SK-N-SH (cell line): ENCODE data around the gene KLHDC8A. TPM values are rescaled to one million over a fixed set of nuclear protein-coding genes. Genes with fewer than 3 reads are reported as not detected.

ENCODE experiments used
- CTCF ChIA-PET: fragments of 300-600, 350-600 bp; formaldehyde crosslinking; extraction: SDS; loops from one replicate; lab custom pipeline; 2021; lab: Yijun Ruan, JAX
- POLR2A ChIA-PET: fragments of 350-600 bp; sonication (Branson Sonifier 250); formaldehyde crosslinking; extraction: SDS; loops from one replicate; lab custom pipeline; 2020; ENCODE audit warnings: antibody characterized with exemption, inconsistent platforms; lab: Yijun Ruan, JAX
- DNase-seq: peaks from one replicate; pipeline ENCODE4 v3.0.0; 2012
- H2AFZ ChIP-seq: fragments of 200-600 bp; sonication (generic); 2 replicates; pipeline ENCODE4 v1.8.1; 2016; ENCODE audit warnings: antibody characterized with exemption, mild to moderate bottlenecking, low read depth
- H3F3A ChIP-seq: fragments of 200-600 bp; sonication (generic); replicated peaks from 2 replicates; pipeline ENCODE3; 2016; ENCODE audit warnings: antibody characterized with exemption, mild to moderate bottlenecking; ENCODE audit not compliant: insufficient read depth
- H3K27ac ChIP-seq, 2 experiments: fragments of 200-500 bp in 1 of 2; fragments of 200-600 bp in 1 of 2; sonication (Bioruptor generic) in 1 of 2; sonication (generic), shearing (Covaris generic) in 1 of 2; 2 replicates each; pipeline versions ENCODE4 v1.5.1 to v1.6.1; 2014 to 2016; ENCODE audit warnings: low read depth in 2 of 2, inconsistent platforms in 1 of 2, low read length in 1 of 2, mild to moderate bottlenecking in 1 of 2, mixed read lengths in 1 of 2
- H3K27me3 ChIP-seq: fragments of 200-600 bp; sonication (generic), shearing (Covaris generic); 2 replicates; pipeline ENCODE4 v1.6.1; 2016; ENCODE audit warnings: mixed run types; ENCODE audit not compliant: insufficient read depth
- H3K36me3 ChIP-seq, 2 experiments: fragments of 200-500 bp in 1 of 2; fragments of 200-600 bp in 1 of 2; sonication (Bioruptor generic) in 1 of 2; sonication (generic) in 1 of 2; replicated peaks in 1 of 2; 2 replicates each; pipeline versions ENCODE3 to v1.5.1; 2014 to 2016; ENCODE audit warnings: low read length in 1 of 2, mild to moderate bottlenecking in 1 of 2; ENCODE audit not compliant: insufficient read depth in 2 of 2, control insufficient read depth in 1 of 2
- H3K4me1 ChIP-seq, 2 experiments: fragments of 200-500 bp in 1 of 2; fragments of 200-600 bp in 1 of 2; sonication (Bioruptor generic) in 1 of 2; sonication (generic), shearing (Covaris generic) in 1 of 2; 2 replicates each; pipeline versions ENCODE4 v1.5.1 to v1.6.1; 2014 to 2016; ENCODE audit warnings: low read depth in 1 of 2, low read length in 1 of 2, mixed run types in 1 of 2; ENCODE audit not compliant: insufficient read depth in 2 of 2, control insufficient read depth in 1 of 2
- H3K4me2 ChIP-seq: fragments of 200-600 bp; sonication (generic), shearing (Covaris generic); 2 replicates; pipeline ENCODE4 v1.6.1; 2017; ENCODE audit warnings: mixed run types
- H3K4me3 ChIP-seq, 2 experiments: fragments of 200-500 bp in 1 of 2; fragments of 200-600 bp in 1 of 2; sonication (Bioruptor generic) in 1 of 2; sonication (generic), shearing (Covaris generic) in 1 of 2; 2 replicates each; pipeline versions ENCODE4 v1.5.1 to v1.8.1; 2014 to 2016; ENCODE audit warnings: low read depth in 2 of 2, inconsistent platforms in 1 of 2, low read length in 1 of 2, mild to moderate bottlenecking in 1 of 2, mixed read lengths in 1 of 2, moderate library complexity in 1 of 2
- H3K79me2 ChIP-seq: fragments of 200-600 bp; sonication (generic); 2 replicates; pipeline ENCODE4 v1.8.1; 2017; ENCODE audit warnings: mild to moderate bottlenecking; ENCODE audit not compliant: insufficient read depth
- H3K9ac ChIP-seq: fragments of 200-600 bp; sonication (generic); 2 replicates; pipeline ENCODE4 v1.6.1; 2017; ENCODE audit warnings: mixed run types
- H3K9me2 ChIP-seq: fragments of 200-600 bp; sonication (generic); 2 replicates; pipeline ENCODE4 v1.6.1; 2017; ENCODE audit warnings: mixed run types
- H3K9me3 ChIP-seq: fragments of 200-600 bp; sonication (generic); 2 replicates; pipeline ENCODE4 v1.6.1; 2017; ENCODE audit warnings: mixed run types, mild to moderate bottlenecking, moderate library complexity
- H4K20me1 ChIP-seq: fragments of 200-600 bp; sonication (generic); 2 replicates; pipeline ENCODE4 v1.6.1; 2017; ENCODE audit warnings: mild to moderate bottlenecking, mixed run types; ENCODE audit not compliant: insufficient read depth
- CHD2 ChIP-seq: fragments of 150-350 bp; IDR thresholded peaks from 2 replicates; pipeline ENCODE4 v1.6.1; 2018; ENCODE audit warnings: low read length; ENCODE audit not compliant: partially characterized antibody
- EP300 ChIP-seq, 2 experiments: IDR thresholded peaks; 2 replicates each; pipeline versions ENCODE4 v1.4.0 to v1.6.1; 2012; ENCODE audit warnings: borderline replicate concordance in 1 of 2, low read depth in 1 of 2, low read length in 1 of 2
- EZH2phosphoT487 ChIP-seq: fragments of 200-600 bp; sonication (generic); IDR thresholded peaks from 2 replicates; pipeline ENCODE4 v1.6.1; 2017; ENCODE audit warnings: low read depth, mixed run types, mild to moderate bottlenecking, antibody characterized with exemption, moderate library complexity, borderline replicate concordance
- FOSL2 ChIP-seq: IDR thresholded peaks from 2 replicates; pipeline ENCODE4 v1.4.0; 2012; ENCODE audit warnings: low read depth, mild to moderate bottlenecking, moderate library complexity, borderline replicate concordance
- GABPA ChIP-seq: IDR thresholded peaks from 2 replicates; pipeline ENCODE4 v1.4.0; 2012; ENCODE audit warnings: low read depth, mild to moderate bottlenecking
- JUND ChIP-seq: IDR thresholded peaks from 2 replicates; pipeline ENCODE4 v1.4.0; 2012
- MXI1 ChIP-seq: IDR thresholded peaks from 2 replicates; pipeline ENCODE4 v1.6.1; 2012; ENCODE audit warnings: mild to moderate bottlenecking, low read depth, low read length, improper control_type of control experiment
- NFIC ChIP-seq: IDR thresholded peaks from 2 replicates; pipeline ENCODE4 v1.4.0; 2012; ENCODE audit warnings: borderline replicate concordance
- RAD21 ChIP-seq: IDR thresholded peaks from 2 replicates; pipeline ENCODE4 v1.6.1; 2012; ENCODE audit warnings: mild to moderate bottlenecking, low read length
- TAF1 ChIP-seq: IDR thresholded peaks from 2 replicates; pipeline ENCODE4 v1.6.1; 2012; ENCODE audit warnings: low read depth, mild to moderate bottlenecking, low read length, moderate library complexity, borderline replicate concordance
- TCF12 ChIP-seq: IDR thresholded peaks from 2 replicates; pipeline ENCODE4 v1.4.0; 2012
- TEAD4 ChIP-seq: IDR thresholded peaks from 2 replicates; pipeline ENCODE4 v1.4.0; 2012; ENCODE audit warnings: mild to moderate bottlenecking, borderline replicate concordance; ENCODE audit not compliant: insufficient read depth
- YY1 ChIP-seq: IDR thresholded peaks from 2 replicates; pipeline ENCODE4 v1.4.0; 2012; ENCODE audit warnings: low read depth, mild to moderate bottlenecking
- WGBS: methylation state at CpG from one replicate; pipeline ENCODE4 v1.1.6; 2017; ENCODE audit warnings: low lambda C conversion rate; 5-methylcytosine and 5-hydroxymethylcytosine counted together
- polyA plus RNA-seq, 3 experiments: library from polyadenylated mRNA; depleted of rRNA; stranded (reverse); fragments of >200 nt; gene quantifications; 2 replicates each; pipeline ENCODE4 v1.2.3, GENCODE V29; 2012
- TF ChIP-seq, protein P1 (sequence below): IDR thresholded peaks from 2 replicates; pipeline ENCODE4 v1.4.0; 2012; ENCODE audit warnings: low read depth, borderline replicate concordance
- TF ChIP-seq, protein P2 (sequence below): IDR thresholded peaks from 2 replicates; pipeline ENCODE4 v1.4.0; 2012; ENCODE audit warnings: low read depth, borderline replicate concordance
- TF ChIP-seq, protein P3 (sequence below): IDR thresholded peaks from 2 replicates; pipeline ENCODE4 v1.6.1; 2012; ENCODE audit warnings: mild to moderate bottlenecking, low read depth, low read length, moderate library complexity
- TF ChIP-seq, protein P4 (sequence below): IDR thresholded peaks from 2 replicates; pipeline ENCODE4; 2012

Gene KLHDC8A
- polyA plus RNA-seq, 1 of the 3 experiments (the other 2 are of a cell fraction), result 0.02 TPM

DNA sequence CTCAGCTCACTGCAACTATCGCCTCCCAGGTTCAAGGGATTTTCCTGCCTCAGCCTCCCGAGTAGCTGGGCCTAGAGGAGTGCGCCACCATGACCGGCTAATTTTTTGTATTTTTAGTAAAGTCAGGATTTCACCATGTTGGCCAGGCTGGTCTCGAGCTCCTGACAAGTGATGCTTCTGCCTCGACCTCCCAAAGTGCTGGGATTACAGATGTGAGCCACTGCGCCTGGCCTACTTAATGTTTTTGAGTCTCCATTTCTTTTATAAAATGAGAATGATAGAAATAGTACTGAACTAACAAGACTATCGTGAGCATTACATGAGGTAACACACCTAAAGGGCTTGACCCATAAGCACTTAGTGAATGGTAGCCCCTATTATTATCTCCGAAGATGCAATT is 56.6 kb downstream of the KLHDC8A start:
- 83% methylated on average over 9 of the region's 9 CpGs for WGBS
- Histone ChIP-seq H4K20me1 (no peaks in the 10 kb centered on the region), H3F3A (peaks cover 42% of the 10 kb centered on the region), H3K9ac (no peak overlapping the region)
- DNase-seq, result no peak
- TF ChIP-seq JUND, result no peak
- no peak for TF ChIP-seq YY1
- TF ChIP-seq, protein P1, sequence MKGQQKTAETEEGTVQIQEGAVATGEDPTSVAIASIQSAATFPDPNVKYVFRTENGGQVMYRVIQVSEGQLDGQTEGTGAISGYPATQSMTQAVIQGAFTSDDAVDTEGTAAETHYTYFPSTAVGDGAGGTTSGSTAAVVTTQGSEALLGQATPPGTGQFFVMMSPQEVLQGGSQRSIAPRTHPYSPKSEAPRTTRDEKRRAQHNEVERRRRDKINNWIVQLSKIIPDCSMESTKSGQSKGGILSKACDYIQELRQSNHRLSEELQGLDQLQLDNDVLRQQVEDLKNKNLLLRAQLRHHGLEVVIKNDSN, result no peak
- TF ChIP-seq NFIC, result no peak
- TF ChIP-seq MXI1, result no peak
- TF ChIP-seq, all 33 proteins: peak for 0
- Histone ChIP-seq H3K36me3 (peaks cover 6 to 13% of the 10 kb centered on the region in 2 experiments), H3K79me2 (peaks cover 13% of the 10 kb centered on the region; the same call in 1 of the 2 replicates), H3K4me3 (no peak overlapping the region), H3K4me1 (peaks cover 4 to 49% of the 10 kb centered on the region in 2 experiments; a peak in 3 of 4 replicates), H2AFZ (no peak overlapping the region), H3K4me2 (no peak overlapping the region), H3K27ac (peak overlapping the region in 1 of 2 experiments; percentile 97; a peak in 2 of 4 replicates), H3K27me3 (no peaks in the 10 kb centered on the region), H3K9me2 (no peaks in the 10 kb centered on the region), H3K9me3 (no peaks in the 10 kb centered on the region)
- POLR2A ChIA-PET, result no interaction called here
- CTCF ChIA-PET, result interaction anchor here (0.9 to 46.8 kb wide), 3 partner anchors 25 to 71 kb away, joined by 3 to 1368 read pairs (median 5); no protein-coding TSS in a partner anchor

DNA sequence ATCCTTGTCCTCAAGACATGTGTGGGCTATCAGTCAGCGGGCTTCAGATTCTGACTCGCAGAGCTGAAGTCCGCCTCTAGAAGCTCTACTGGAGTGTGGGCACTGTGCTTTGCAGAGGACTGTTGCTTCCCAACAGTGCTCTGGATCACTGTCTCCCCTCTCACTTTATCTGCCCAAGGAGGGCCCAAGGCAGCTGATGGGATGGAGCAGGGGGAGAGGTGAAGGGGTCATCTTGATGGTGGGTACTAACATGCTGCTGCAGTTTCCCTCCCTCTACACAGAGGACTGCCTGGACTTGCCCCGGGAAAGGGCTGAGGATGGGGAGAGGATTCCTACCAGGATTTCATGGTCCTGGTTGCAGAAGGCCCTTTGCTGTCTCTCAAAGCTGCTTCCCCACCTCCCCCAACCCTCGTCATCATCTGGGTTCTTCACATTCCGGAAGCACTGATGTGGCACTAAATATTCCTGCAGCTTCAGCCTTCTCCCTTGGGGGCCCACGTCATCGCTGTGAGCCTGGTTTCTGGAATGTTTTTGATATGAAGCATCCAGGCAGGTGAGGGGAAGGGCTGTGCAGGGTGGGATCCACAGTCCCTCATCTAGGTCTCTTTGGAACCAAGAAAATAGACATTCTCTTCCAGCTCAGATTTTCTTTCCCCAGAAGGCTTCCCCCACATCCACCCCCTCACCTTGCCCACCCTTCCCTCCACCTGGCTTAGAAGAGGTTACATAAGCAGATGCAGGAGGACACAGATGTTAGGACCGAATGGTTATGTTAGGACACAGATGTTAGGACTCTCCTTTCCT is 58.3 kb downstream of the KLHDC8A start:
- Histone ChIP-seq H3K27ac (peak overlapping the region; percentile 54 to 97), H3K27me3 (no peaks in the 10 kb centered on the region), H2AFZ (no peak overlapping the region; the same call in 1 of the 2 replicates), H3K9ac (peak overlapping the region; percentile 68), H3K4me3 (no peak overlapping the region), H3K9me3 (no peaks in the 10 kb centered on the region), H3K79me2 (peaks cover 9% of the 10 kb centered on the region; the same call in 1 of the 2 replicates), H4K20me1 (no peaks in the 10 kb centered on the region), H3K4me2 (peak overlapping the region; percentile 57), H3F3A (peaks cover 55% of the 10 kb centered on the region), H3K36me3 (peaks cover 6% of the 10 kb centered on the region in 2 experiments), H3K4me1 (peaks cover 4 to 63% of the 10 kb centered on the region in 2 experiments; a peak in 3 of 4 replicates), H3K9me2 (no peaks in the 10 kb centered on the region)
- ChIA-PET CTCF (interaction anchor here (1.3 to 46.8 kb wide), 4 partner anchors 26 to 56 kb away, joined by 4 to 1368 read pairs (median 5); no protein-coding TSS in a partner anchor), POLR2A (no interaction called here)
- 26% methylated on average over 9 of the region's 9 CpGs for WGBS
- DNase-seq, result no peak
- TF ChIP-seq NFIC, result peak; percentile 64; the same call in 1 of the 2 replicates
- peak in 1 of 2 experiments; percentile 96; a peak in 2 of 4 replicates for TF ChIP-seq EP300 (IDR thresholded peaks at IDR 0.05; ENCODE audit: borderline replicate concordance in 1 of 2, low read depth in 1 of 2, low read length in 1 of 2)
- TF ChIP-seq CHD2, result no peak
- TF ChIP-seq, protein P2, sequence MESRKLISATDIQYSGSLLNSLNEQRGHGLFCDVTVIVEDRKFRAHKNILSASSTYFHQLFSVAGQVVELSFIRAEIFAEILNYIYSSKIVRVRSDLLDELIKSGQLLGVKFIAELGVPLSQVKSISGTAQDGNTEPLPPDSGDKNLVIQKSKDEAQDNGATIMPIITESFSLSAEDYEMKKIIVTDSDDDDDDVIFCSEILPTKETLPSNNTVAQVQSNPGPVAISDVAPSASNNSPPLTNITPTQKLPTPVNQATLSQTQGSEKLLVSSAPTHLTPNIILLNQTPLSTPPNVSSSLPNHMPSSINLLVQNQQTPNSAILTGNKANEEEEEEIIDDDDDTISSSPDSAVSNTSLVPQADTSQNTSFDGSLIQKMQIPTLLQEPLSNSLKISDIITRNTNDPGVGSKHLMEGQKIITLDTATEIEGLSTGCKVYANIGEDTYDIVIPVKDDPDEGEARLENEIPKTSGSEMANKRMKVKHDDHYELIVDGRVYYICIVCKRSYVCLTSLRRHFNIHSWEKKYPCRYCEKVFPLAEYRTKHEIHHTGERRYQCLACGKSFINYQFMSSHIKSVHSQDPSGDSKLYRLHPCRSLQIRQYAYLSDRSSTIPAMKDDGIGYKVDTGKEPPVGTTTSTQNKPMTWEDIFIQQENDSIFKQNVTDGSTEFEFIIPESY, result peak; percentile 49; the same call in 1 of the 2 replicates
- TF ChIP-seq, protein P3, sequence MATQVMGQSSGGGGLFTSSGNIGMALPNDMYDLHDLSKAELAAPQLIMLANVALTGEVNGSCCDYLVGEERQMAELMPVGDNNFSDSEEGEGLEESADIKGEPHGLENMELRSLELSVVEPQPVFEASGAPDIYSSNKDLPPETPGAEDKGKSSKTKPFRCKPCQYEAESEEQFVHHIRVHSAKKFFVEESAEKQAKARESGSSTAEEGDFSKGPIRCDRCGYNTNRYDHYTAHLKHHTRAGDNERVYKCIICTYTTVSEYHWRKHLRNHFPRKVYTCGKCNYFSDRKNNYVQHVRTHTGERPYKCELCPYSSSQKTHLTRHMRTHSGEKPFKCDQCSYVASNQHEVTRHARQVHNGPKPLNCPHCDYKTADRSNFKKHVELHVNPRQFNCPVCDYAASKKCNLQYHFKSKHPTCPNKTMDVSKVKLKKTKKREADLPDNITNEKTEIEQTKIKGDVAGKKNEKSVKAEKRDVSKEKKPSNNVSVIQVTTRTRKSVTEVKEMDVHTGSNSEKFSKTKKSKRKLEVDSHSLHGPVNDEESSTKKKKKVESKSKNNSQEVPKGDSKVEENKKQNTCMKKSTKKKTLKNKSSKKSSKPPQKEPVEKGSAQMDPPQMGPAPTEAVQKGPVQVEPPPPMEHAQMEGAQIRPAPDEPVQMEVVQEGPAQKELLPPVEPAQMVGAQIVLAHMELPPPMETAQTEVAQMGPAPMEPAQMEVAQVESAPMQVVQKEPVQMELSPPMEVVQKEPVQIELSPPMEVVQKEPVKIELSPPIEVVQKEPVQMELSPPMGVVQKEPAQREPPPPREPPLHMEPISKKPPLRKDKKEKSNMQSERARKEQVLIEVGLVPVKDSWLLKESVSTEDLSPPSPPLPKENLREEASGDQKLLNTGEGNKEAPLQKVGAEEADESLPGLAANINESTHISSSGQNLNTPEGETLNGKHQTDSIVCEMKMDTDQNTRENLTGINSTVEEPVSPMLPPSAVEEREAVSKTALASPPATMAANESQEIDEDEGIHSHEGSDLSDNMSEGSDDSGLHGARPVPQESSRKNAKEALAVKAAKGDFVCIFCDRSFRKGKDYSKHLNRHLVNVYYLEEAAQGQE, result peak; percentile 67; the same call in 1 of the 2 replicates
- TF ChIP-seq FOSL2, result peak; percentile 94
- no peak for TF ChIP-seq RAD21
- TF ChIP-seq TAF1, result no peak
- peak; percentile 94 for TF ChIP-seq TCF12
- TF ChIP-seq GABPA, result no peak
- TF ChIP-seq EZH2phosphoT487, result no peak
- peak; percentile 98 for TF ChIP-seq TEAD4
- TF ChIP-seq, protein P4, sequence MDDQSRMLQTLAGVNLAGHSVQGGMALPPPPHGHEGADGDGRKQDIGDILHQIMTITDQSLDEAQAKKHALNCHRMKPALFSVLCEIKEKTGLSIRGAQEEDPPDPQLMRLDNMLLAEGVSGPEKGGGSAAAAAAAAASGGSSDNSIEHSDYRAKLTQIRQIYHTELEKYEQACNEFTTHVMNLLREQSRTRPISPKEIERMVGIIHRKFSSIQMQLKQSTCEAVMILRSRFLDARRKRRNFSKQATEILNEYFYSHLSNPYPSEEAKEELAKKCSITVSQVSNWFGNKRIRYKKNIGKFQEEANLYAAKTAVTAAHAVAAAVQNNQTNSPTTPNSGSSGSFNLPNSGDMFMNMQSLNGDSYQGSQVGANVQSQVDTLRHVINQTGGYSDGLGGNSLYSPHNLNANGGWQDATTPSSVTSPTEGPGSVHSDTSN, result peak; percentile 86
